Astrocyte of the spinal cord (primary cell): ENCODE results near the gene ZNF778.

Source experiments
- DNase-seq: peaks from one replicate; pipeline ENCODE4 v3.0.0; 2011; ENCODE audit warnings: low read depth, low spot score
- H3K4me3 ChIP-seq: 2 replicates; pipeline ENCODE4 v1.5.1; 2011; ENCODE audit warnings: low read depth, mild to moderate bottlenecking, low read length, moderate library complexity
- CTCF ChIP-seq: IDR thresholded peaks from 2 replicates; pipeline ENCODE4 v1.5.1; 2012; ENCODE audit warnings: low read depth, mild to moderate bottlenecking, low read length, inconsistent platforms
- in situ Hi-C: cut with HindIII; loops from 2 replicates; pipeline ENCODE4 v1.10.0; 2017; ENCODE audit warnings: low sequenced_read_pairs

ZNF778 gene

GRCh38 chr16:89197633-89198416 lies 19.7 kb upstream of the ZNF778 start:
- DNase-seq, result no peak
- no peak for TF ChIP-seq CTCF
- H3K4me3 ChIP-seq, result no peak overlapping the region
- in situ Hi-C loops, result no loop called here

GRCh38 chr16:89198417-89199240 lies 18.9 kb upstream of the ZNF778 start:
- in situ Hi-C loops, result no loop called here
- no peak for DNase-seq
- TF ChIP-seq CTCF, result no peak
- no peak overlapping the region for H3K4me3 ChIP-seq

GRCh38 chr16:89199241-89200123 lies 18.0 kb upstream of the ZNF778 start:
- no peak overlapping the region for H3K4me3 ChIP-seq
- no peak for DNase-seq
- no peak for TF ChIP-seq CTCF
- in situ Hi-C loops, result no loop called here

- no peak within 1 kb of the TSS for H3K4me3 ChIP-seq
- TF ChIP-seq CTCF, result no peak
- no peak for DNase-seq
- in situ Hi-C loops, result no loop called here
Observed at GRCh38 chr16:89200124-89200849, 17.2 kb upstream of the ZNF778 start, which contains the start of gene SLC22A31. SLC22A31 (minus strand) TSS chr16:89200537; CDS start chr16:89200501, 36 bp downstream.

- TF ChIP-seq CTCF, result no peak
- no peak for DNase-seq
- in situ Hi-C loops, result no loop called here
- no peak overlapping the region for H3K4me3 ChIP-seq
Observed at GRCh38 chr16:89200850-89201411, 16.6 kb upstream of the ZNF778 start.
